Activated T-helper 1 cell treated with Interleukin-2 at 50 U/mL for 16 hours (primary cell): Measurements from ENCODE around the gene FAIM2.

Source experiments
- DNase-seq: peaks from one replicate; pipeline ENCODE4 v3.0.0-alpha.2; 2020; ENCODE audit warnings: low read depth

The FAIM2 gene

DNA sequence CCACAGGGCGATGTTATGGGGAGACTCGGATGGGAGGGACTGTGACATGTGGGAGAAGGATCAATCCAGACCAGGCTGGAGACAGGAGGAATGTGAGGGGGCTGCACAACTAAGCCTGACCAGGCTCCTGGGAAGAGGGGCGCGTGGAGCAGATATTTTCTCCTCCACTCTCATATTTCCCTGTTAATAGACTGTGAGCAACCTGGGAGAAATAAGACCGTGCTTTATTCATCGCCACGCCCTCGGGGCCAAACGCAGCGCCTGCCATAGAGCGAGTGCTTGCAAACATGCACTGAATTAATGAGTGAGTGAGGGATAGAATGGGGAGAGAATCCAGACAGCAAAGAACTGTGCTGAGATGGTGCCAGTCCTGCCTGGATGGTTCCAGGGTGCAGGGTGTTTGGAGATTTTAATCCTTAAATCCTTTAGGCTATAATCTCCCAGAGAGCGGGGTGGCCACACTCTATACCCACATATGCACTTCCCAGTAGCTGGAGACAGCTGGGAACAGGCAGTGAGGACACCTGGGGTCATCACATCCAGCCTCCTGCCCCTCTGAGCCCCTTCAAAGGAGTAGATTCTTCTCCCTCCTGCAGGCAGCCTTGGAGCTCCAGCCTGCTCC lies 13.6 kb upstream of the FAIM2 start:
- DNase-seq: no peak

DNA sequence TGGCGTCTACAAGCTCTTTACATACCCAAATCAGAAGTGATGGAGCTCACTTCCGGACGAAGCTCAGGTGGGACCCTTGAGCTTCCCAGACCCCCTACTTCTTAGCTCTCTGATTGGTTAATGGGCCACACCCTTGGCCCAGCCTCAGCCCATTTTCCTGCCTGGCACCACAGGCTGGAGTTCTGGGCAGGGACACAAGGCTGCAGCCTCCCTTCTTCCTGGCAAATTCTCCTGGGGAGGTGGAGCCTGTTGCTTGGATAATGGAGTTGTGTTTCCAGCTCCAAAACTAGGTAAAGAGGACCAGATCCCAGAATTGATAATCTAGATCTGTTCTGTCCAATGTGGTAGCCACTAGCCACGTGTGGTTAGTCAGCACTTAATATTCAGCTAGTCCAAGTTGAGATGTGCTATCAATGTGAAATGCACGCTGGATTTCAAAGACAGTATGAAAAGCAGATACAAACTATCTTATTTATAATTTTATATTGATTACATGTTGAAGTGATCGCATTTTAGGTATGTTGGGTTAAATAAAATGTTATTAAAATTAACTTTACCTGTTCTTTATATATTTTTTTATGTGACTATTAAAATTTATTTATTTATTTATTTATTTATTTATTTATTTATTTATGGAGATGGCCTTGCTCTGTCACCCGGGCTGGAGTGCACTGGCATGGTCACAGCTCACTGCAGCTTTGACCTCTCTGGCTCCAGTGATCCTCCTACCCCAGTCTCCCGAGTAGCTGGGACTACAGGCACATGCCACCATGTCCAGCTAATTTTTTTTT lies 12.6 kb upstream of the FAIM2 start:
- no peak for DNase-seq

DNA sequence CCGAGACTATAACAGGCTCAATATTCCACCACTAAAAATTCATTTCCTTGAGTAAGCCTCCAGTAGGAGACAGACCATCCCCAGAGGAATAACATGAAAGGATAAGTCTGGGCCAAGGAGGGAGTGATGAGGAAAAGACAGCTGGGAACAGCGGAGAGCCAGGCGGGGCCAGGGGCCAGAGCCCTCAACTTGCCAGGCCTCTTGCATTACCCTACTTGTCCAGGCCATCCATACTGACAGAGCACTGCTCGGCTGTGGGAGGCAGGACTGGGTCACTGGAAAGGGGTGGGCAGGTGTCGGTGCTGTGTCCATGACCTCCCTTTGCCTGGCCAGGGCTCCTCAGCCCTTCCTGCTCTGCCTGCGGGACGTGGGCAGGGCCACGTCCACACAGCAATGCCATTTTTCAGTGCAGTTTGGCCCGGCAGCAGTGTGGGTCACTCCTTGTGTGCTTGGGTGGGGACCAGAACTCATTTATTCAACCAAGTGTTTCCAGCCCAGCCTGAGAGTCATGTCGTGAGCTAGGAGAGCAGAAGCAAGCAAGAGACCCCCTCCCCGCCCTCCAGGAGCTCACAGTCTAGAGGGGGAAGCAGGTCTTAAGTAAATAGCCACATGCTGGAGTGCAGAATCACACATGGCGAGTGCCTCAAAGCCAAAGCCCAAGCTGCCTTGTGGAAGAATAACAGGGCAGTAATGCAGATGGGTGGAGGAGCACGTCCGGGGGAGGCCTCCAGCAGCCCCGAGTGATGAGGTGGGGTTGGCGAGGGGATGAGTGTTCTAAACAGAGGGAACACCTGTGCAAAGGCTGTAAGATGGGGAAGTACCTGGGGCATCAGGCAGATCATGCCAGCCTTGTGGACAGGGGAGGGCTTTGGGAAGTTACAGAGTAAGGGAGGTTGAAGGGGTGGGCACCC lies 8.9 kb upstream of the FAIM2 start:
- DNase-seq: no peak

DNA sequence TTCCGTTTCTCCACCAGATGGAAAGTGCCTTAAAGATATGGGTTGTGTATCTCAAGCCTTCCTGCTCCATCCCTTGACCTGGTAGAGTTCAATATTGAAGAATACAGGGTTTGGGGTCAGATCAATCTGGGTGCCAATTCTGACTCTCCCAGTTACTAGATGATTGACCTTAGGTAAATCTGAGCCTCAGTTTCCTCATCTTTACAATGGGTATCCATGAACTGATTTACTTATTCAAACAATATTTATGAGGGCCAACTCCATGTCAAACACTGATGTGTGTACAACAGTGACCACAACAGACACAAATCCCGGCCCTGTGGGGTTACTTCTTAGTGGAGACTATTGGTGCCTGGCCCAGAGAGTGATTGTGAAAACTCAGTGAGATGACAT lies 7.5 kb upstream of the FAIM2 start:
- no peak for DNase-seq

DNA sequence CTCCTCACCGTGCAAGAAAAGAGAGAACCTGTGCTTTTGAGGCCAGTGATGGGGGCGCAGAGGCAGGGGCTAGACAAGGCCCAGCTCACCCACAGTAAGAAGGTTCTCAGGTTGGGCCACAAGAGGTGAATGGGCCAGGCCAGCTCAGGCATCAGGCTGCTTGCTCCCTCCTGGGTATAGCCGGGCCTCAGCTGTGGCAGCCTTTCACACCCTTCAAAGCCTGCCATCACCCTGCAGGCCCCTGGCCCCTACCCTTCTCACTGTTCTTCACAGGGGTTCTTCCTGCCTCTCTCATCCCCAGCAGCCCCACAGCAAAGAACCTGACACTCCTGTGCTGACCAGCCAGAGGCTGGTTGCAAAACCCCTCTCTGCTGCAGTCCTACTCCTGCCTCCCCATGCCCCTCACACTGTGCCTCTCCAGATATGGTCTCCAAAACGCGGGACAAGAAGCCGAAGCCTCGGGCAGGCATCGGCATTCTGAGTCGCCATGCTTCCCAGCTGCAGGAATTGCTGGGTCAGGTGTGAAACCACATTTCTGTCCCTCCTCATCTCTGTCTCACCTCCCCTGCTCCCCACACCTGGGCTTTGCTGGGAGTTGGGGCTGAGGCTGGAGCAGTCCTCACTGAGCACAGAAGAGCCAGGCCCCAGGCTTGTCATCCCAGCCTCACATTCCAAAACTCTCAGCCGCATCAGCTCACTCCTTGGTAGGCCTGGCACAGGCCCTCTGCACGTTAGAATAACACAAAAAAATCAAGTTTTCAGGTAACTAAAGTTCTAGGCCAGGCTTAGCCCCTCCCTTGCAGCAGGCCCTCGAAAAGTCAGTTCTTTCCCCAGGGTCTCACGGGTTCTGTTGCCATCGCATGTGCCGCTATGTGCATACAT lies 6.9 kb upstream of the FAIM2 start:
- no peak for DNase-seq

DNA sequence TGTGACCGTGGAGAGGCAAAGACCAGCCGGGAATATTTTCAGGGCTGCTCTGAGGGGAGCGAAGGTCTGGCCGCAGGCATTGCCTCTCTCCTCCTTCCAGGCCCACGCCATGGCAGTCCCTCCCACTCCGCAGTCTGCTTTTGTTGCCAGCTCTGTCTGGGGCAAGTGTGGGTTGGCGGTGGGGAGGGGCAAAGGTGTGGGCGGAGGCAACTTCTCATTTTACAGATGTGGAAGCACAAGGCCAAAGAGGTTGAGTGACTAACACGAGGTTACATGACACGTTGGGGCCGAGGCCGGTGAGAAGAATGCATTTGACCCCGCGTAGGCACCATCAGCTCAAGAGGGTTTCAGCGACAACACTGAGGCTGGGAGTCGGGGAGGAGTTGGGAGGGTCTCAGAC lies 6.1 kb upstream of the FAIM2 start:
- DNase-seq: no peak

DNA sequence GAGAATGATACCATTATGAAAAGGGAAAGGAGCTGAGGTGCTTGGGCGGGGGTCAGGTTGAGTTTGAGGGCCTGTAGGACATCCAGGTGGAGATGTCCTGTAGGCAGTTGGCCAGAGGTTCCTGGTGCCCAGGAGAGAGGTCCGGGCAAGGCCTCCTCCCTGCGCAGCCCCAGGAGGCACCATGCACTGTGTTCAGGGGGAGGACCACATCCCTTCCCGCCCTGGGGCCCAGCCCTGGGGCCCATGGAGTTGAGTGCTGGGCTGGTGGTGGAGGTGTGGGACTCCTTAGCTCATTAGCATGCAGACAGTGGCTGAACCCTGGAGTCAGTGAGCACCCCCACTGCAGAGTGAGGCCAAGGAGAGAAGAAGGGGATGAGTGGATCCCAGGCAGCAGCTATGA lies 5.7 kb upstream of the FAIM2 start:
- no peak for DNase-seq

DNA sequence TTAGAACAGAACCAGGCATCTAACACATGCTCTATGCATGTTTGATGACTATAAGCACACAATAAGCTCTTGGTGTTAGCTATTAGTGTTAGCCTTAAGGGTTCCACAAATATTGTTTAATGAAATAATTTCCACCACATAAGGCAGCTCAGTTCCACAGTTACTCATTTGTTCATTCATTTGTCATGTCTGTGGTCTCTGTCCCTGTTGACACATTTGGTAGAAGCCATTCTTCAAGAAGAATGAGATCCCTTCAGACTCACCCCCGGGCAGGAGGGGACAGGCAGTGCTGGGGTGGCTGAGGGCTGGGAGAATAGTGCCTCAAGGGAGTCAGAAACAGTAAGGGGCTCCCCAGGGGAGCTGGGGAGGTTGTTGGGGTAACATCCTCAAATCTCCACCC lies 3.7 kb upstream of the FAIM2 start:
- DNase-seq: no peak

DNA sequence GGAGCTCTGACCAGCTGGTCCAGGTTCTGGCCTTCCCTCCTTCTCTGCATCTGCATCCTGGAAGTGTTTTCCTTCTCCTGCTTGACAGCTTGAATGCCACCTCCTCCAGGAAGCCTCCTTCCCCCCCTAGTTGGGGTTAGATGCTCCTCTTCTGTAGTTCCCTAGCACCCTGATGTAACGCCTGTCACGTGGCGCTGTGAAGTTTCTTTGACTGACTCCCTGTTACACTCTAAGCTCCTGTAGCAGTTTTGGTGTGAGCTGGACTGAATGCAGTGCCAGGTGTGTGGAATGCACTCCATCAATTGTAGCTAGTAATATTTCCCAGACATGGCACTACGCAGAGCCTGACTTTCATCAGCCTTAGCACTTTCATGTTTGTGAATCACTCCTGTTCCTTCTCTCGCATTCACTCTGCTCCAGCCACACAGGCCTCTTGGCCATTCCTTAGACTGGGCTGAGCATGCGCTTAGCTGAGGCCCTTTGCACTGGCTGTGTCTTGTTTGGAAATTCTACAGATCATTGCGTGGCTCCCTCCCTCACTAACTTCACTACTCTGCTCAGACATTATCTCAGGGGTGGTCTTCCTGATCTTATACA lies 2.1 kb upstream of the FAIM2 start:
- no peak for DNase-seq

DNA sequence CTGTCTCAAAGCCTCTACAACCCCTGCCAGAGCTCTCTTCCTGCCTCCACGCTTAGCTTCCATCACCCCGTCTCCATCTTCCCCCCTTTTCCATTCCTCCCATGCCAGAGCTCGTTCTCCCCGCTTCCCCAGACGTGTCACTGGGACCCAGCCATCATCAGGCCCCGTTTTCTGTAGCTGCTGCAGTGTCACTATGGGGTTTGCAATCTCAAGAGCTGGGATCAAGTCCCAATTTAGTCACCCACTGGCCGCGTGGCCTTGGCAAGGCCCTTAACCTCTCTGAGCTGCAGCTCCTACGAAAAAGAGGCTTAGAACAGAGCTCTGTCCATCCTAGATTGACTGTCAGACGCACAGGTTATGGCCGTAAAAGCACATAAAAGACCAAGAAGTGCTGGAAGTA lies 901 bp upstream of the FAIM2 start:
- no peak for DNase-seq

DNA sequence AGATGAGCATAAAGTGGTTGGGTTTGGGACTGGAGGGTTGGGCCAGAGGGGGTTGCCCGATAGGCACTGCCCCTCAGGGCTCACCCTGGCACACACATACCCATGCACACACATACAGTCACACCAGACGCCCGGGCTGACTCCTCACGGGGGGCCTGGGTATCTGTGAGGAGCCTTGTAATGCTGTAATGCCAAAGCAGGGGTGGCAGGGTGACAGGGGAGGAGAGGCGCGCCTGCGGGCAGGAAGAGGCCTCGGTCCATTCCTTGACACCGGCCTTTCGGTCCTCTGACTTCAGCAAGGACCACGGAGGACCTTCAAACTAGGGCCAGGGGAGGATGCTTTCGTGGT lies 375 bp downstream of the FAIM2 start:
- DNase-seq: no peak

DNA sequence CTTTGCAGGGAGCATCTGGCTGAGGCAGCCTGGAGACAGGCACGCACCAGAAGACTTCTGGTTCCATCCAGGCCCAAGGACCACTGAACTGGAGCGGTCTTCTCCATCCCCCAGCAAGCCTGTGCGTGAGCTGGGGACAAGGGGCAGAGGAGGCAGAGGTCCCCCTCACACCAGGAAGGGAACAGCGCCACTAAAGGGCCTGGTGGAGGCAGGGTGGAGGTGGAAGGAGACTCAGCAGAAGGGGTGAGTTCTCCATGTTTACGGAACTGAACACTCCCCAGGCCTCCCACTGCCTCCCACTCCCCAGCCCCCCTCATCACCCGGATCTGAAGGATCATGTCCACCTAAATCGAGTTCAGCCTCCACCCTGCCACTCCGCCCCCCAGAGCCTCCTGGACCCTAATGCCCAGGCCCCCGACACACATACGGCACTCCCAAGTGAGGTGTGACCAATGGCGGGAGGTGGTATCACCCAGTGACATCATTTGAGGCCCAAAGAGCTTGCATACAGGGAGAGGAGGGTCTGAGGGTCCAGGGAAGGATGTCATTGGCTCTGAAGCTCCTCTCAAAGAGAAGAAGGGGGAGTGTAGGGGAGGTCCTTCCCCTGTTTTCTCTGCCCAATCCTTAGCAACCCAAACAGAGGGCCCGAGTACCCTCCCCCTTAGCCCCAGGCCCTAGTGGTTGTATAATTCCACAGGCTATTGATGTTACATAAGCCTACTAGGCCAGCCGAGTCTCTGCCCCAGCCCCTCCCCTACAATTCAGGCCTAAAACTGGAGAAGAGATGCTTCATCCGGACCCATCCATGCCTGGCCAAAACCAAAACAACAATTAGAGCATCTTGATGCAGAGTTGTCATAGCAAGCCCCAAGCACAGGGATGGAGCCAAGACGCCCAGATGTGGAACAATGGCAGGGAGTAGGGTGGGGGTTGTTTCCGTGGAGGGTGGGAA lies 1.0 kb downstream of the FAIM2 start:
- no peak for DNase-seq

DNA sequence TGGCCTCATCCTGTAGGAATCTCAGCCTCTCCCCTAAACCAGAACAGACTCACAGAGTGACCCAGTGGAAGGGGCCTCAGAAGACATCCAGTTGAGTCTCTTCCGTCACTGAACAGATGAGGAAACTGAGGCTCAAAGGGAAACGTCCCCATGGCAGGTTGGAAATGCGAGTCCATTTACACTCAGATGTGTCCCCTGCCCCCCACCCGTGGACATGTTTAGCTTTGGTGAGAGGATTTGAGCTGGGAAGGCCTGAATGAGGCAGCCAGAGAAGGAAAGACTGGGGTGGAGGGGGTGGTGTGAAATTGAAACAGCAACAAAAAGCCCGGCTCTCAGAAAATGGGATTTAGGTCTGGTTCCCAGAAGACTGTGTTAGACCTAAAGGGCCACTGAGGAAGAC lies 1.7 kb downstream of the FAIM2 start:
- DNase-seq: no peak

DNA sequence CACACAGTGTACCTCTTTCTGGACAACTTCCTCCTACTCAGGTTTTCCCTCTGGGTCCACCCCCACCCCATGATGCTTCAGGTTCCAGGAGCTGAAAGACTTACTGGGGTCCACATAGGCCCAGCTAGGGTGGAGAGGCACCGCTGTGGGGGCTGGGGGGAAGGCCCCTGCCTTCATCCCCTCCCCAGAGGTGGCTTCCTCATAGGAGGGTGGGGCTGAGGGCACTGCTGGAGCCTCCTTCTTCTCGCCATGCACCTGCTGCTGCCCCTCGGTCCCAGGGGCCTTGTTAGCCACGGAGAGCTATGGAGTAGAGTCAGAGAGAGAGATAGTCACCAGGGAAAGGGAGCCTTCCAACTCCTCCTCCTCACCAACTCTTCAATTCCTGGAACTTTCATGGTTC lies 2.7 kb downstream of the FAIM2 start:
- DNase-seq: no peak

DNA sequence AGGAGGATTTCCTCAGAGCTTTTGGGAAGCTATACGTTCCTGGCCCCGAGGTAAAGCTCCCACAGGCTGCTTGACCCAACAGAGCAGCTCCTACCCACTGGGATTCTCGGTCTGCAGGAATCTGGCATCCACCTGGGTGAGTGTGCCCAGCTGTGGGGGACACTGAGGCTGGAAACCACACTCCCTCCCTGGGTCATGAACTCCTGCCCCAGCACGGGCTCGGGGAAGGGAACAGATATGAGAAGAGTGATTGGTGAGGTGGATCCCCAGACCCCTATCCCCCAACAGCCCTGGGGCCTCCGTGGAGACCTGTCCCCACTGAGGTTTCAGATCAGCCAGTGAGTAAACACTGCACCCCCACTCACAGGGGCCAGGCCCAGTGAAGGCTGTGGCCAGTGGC lies 3.3 kb downstream of the FAIM2 start:
- DNase-seq: no peak

DNA sequence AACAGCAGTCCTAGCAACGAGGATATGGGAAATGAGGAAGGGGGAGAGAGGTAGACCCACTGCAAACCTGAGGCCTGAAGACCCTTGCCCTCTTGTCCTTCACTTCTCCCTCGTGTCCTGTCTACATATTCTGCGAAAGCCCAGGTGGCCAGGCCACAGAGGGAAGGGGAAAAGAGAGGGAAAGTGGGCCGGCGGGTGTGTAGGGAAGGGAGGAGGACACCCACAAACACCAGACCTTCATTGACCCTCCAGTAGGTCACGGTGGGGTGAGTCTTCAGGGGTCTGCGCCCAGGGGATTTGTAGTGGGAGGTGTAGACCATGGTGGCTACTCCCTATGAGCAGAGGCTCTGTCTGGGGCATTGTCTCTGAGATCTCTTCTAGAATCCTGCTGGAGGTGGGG lies 3.8 kb downstream of the FAIM2 start:
- DNase-seq: no peak

DNA sequence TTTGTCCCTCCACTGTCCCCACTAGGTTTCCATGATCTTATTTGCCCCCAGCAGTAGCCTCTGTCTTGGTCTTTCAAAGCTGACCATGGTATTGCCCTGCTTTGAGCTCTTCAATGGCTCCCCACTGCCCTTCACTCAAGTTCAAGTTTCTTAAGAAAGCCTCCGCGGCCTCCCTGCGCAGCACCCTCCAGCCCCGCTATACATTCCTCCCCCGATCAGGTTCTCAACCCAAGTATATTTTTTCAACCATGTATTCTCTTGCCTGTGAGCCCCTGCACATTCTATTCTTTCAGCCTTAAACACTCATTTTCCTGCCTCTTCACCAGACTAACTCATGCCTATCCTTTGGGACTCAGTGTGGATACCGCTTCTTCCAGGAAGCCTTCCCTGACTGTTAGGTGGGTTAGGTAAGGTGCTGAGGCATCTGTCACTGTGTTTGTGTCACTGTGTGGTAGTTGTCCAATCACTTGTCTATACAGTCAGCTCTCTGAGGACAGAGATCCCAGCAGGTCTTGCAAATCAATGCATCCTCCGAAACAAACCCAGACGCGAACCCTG lies 4.3 kb downstream of the FAIM2 start:
- no peak for DNase-seq

DNA sequence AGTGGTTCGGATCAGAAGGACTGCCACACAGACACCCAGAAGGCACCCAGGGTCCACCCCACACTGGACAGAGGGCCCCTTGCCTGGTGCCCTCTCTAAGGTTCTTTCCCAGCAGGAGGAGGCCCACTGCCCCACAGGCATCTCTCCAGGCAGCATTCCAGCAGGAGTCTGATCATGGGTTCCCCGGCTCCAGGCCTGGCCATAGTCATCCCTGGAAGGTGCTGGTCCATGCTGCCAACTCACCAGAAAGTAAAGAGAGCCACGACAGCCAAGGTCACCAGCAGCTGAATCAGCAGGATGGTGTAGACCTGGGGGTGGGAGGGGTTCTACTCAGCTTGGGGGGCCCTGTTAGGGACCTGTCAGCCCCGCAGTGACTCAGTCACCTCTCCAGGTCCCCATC lies 6.4 kb downstream of the FAIM2 start:
- DNase-seq: no peak

DNA sequence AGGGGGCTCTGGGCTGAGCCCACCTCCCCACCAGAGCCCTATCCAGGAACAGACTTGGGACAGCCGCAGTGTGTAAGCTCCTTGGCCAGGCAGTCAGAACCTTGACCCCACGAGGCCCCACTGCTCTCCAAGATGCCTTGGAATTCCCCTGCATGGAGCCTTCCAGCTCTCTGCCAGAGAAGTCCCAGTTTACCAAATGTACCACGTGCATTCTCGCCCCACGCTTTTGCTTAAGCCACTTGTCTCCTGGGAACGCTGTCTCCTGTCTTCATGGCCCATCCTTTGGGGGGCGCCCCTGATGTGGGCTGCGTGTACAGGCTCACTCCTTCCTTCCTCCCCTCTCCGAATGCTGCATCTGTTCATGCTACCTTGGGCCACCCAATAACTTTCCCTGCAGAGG lies 7.9 kb downstream of the FAIM2 start:
- no peak for DNase-seq

DNA sequence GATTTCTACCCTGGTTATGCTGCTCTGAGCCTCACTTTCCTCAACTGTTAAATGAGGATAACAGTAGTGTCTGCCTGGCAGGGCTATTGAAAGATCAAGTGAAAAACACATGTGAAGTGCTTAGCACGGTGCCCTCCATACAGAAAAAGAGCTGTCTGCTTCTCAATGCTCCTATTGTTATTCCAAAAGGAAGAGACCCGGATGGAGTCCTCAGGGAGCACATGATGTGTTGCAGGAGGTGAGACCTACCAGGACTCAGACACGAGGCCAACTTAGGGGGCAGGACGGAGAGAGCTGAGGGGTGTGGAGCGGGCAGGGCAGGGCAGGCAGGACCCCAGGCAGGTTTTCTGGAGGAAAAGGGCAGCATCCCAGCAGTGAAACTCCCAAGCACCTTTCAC lies 8.9 kb downstream of the FAIM2 start:
- DNase-seq: no peak
